ENCODE results near the gene SCN3B. TPM values are rescaled to one million over a fixed set of nuclear protein-coding genes. Genes with fewer than 3 reads are reported as not detected.

SCN3B gene
- 10 to 100 TPM; 11.1 to 69.0 (median 26.4) TPM for total RNA-seq
- polyA plus RNA-seq = 10 to 100 TPM; 15.6 to 42.1 (median 17.2) TPM
- long read RNA-seq, donor 1, full-length matches to known transcripts = 1 of 3 reads
- long read RNA-seq, donor 1, partial matches to known transcripts = 0 of 3 reads
- long read RNA-seq, donor 1, other reads (novel, unspliced or antisense) = 2 of 3 reads
- long read RNA-seq, donor 2, full-length matches to known transcripts = 3 of 12 reads
- long read RNA-seq, donor 2, partial matches to known transcripts = 2 of 12 reads
- long read RNA-seq, donor 2, other reads (novel, unspliced or antisense) = 7 of 12 reads

- Histone ChIP-seq H3K9me3 (no peaks in the 10 kb centered on the region), H3K27ac (peak within 1 kb of the TSS; percentile 93), H3K27me3 (ENCODE audit: insufficient read depth in 3 of 3, low read length in 2 of 3) (no peaks in the 10 kb centered on the region), H3K36me3 (ENCODE audit: insufficient read depth in 1 of 2, low read depth in 1 of 2) (no peaks in the 10 kb centered on the region), H3K4me1 (peaks cover 26% of the 10 kb centered on the region), H3K4me3 (peak within 1 kb of the TSS; percentile 71)
- DNase-seq = peak; percentile 71 to 86
- no peak for TF ChIP-seq CTCF (IDR thresholded peaks at IDR 0.05)
- 0 to 1% (median 0%) methylated on average over 21 to 44 of the region's 44 CpGs for WGBS, 3 donors
- ATAC-seq = peak; percentile 85 to 91 (median 90)
- intact Hi-C loops (cut with DNase I) = no loop called here
Measured at GRCh38 chr11:123654566-123655081, at the start of gene SCN3B. Gene SCN3B (minus strand): TSS chr11:123654624. CDS start chr11:123653801, 823 bp downstream.

GRCh38 chr11:123702696-123703095, 48.3 kb upstream of the SCN3B start:
- H3K4me1 ChIP-seq = peaks cover 5% of the 10 kb centered on the region
- ATAC-seq = no peak
- H3K4me3 ChIP-seq = no peak overlapping the region
- no peaks in the 10 kb centered on the region for H3K9me3 ChIP-seq
- no peak overlapping the region for H3K27ac ChIP-seq
- no peaks in the 10 kb centered on the region for H3K27me3 ChIP-seq (ENCODE audit: insufficient read depth in 3 of 3, low read length in 2 of 3)
- intact Hi-C loops (cut with DNase I) = loop anchor here in 1 of 2 donors (10.0 kb wide), 1 partner anchor 188 kb away; no protein-coding TSS in a partner anchor
- DNase-seq = no peak
- WGBS, 3 donors = 64 to 87% (median 66%) methylated on average over 2 of the region's 2 CpGs
- TF ChIP-seq CTCF (IDR thresholded peaks at IDR 0.05) = no peak
- H3K36me3 ChIP-seq (ENCODE audit: insufficient read depth in 1 of 2, low read depth in 1 of 2) = no peaks in the 10 kb centered on the region

GRCh38 chr11:123702139-123702538, 47.7 kb upstream of the SCN3B start:
- Histone ChIP-seq H3K4me3 (no peak overlapping the region), H3K36me3 (ENCODE audit: insufficient read depth in 1 of 2, low read depth in 1 of 2) (no peaks in the 10 kb centered on the region), H3K27ac (no peak overlapping the region), H3K27me3 (ENCODE audit: insufficient read depth in 3 of 3, low read length in 2 of 3) (no peaks in the 10 kb centered on the region), H3K4me1 (peaks cover 5% of the 10 kb centered on the region), H3K9me3 (no peaks in the 10 kb centered on the region)
- WGBS, 3 donors = 17 to 20% (median 19%) methylated on average over 9 of the region's 9 CpGs
- no peak for DNase-seq
- no peak for TF ChIP-seq CTCF (IDR thresholded peaks at IDR 0.05)
- ATAC-seq = peak; percentile 42 to 56 (median 54)
- intact Hi-C loops (cut with DNase I) = loop anchor here in 1 of 2 donors (10.0 kb wide), 1 partner anchor 187 kb away; no protein-coding TSS in a partner anchor

- DNase-seq = no peak
- Histone ChIP-seq H3K27me3 (ENCODE audit: insufficient read depth in 3 of 3, low read length in 2 of 3) (no peaks in the 10 kb centered on the region), H3K27ac (no peak overlapping the region), H3K4me3 (no peak overlapping the region), H3K36me3 (ENCODE audit: insufficient read depth in 1 of 2, low read depth in 1 of 2) (no peaks in the 10 kb centered on the region), H3K4me1 (peaks cover 5% of the 10 kb centered on the region), H3K9me3 (no peaks in the 10 kb centered on the region)
- intact Hi-C loops (cut with DNase I) = loop anchor here in 1 of 2 donors (10.0 kb wide), 1 partner anchor 186 kb away; no protein-coding TSS in a partner anchor
- 85 to 91% (median 90%) methylated on average over 3 of the region's 3 CpGs for WGBS, 3 donors
- TF ChIP-seq CTCF (IDR thresholded peaks at IDR 0.05) = no peak
- no peak for ATAC-seq
Measured at GRCh38 chr11:123700772-123701171, 46.3 kb upstream of the SCN3B start.

All from psoas muscle (tissue), 8 donors.